Measurements from ENCODE around the gene SNRNP70. TPM values are rescaled to one million over a fixed set of nuclear protein-coding genes. Genes with fewer than 3 reads are reported as not detected.

The SNRNP70 gene
- total and polyA plus RNA-seq, 2 of the 13 experiments (the other 11 are each of a cell fraction or from before 2014, with no cell fraction given) = 150 to 210 TPM

DNA sequence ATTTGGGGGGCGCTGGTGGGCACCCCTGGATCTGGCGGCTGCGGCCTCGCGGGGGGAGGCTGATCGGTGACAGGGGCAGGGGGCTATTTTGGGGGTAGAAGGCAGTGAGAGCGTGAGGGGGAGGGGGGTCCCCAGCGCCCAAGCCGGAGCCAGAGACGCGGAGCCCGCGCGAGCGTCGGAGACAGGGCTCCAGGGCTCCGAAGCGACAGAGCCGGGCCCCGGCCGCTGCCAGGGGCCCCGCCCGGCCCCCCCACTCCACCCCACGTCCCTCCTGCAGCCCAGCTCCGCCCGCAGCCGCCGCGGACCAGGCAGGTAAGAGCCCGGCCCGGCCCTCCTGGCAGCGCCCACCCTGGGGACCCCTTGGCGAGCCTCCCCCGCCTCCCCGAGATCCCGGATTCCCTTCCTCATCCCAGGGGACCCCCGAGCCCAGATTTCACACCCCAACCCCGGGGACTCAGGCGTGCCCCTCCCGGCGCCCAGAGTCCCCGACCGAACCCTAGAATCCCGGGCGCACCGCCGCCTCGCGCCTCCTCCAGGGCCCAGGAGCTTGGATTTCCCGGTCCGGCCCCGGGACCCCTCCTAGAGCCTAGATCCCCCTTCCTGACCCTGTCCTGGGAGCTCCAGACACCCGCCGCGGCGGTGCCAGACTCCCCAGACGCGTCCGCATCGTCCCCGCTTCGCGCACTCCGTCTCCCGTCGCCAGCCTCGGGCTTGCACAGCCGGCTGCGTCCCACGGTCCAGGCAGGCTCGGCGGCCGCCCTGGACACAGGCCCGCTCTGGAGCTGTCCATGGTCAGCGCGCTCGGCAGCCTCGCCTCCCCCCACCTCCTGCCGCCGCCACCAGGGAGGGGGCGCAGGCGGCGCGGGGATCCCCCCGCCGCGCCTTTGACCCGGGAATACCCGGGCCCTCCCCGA is 34.4 kb downstream of the SNRNP70 start, which contains the start of gene PPFIA3 (continued):
- TF ChIP-seq, protein P1, sequence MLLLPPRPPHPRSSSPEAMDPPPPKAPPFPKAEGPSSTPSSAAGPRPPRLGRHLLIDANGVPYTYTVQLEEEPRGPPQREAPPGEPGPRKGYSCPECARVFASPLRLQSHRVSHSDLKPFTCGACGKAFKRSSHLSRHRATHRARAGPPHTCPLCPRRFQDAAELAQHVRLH (CRISPR knock-in tag; IDR thresholded peaks at IDR 0.05; ENCODE audit: borderline replicate concordance, low read depth) = peak; percentile 85; the same call in 1 of the 2 replicates
- TF ChIP-seq, protein P2, sequence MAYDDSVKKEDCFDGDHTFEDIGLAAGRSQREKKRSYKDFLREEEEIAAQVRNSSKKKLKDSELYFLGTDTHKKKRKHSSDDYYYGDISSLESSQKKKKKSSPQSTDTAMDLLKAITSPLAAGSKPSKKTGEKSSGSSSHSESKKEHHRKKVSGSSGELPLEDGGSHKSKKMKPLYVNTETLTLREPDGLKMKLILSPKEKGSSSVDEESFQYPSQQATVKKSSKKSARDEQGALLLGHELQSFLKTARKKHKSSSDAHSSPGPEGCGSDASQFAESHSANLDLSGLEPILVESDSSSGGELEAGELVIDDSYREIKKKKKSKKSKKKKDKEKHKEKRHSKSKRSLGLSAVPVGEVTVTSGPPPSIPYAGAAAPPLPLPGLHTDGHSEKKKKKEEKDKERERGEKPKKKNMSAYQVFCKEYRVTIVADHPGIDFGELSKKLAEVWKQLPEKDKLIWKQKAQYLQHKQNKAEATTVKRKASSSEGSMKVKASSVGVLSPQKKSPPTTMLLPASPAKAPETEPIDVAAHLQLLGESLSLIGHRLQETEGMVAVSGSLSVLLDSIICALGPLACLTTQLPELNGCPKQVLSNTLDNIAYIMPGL (CRISPR knock-in tag; IDR thresholded peaks at IDR 0.05; ENCODE audit: borderline replicate concordance in 1 of 2, low read depth in 1 of 2) = peak; percentile 34 to 57; a peak in 2 of 4 replicates
- TF ChIP-seq TEAD3 (CRISPR knock-in tag; optimal IDR thresholded peaks at IDR 0.05; ENCODE audit: borderline replicate concordance) = peak; percentile 30
- TF ChIP-seq ZNF749 (CRISPR knock-in tag; IDR thresholded peaks at IDR 0.05; ENCODE audit: borderline replicate concordance) = 0 out of 2 replicates have a peak, but pooled peaks have one; percentile 56
- TF ChIP-seq RAD21 (CRISPR knock-in tag; IDR thresholded peaks at IDR 0.05) = no peak
- TF ChIP-seq ZSCAN21 (CRISPR knock-in tag; IDR thresholded peaks at IDR 0.05; ENCODE audit: borderline replicate concordance) = peak; percentile 72; the same call in 1 of the 2 replicates
- TF ChIP-seq FOXA3 (CRISPR knock-in tag; IDR thresholded peaks at IDR 0.05) = peak; percentile 34; the same call in 1 of the 2 replicates
- TF ChIP-seq, protein P3, sequence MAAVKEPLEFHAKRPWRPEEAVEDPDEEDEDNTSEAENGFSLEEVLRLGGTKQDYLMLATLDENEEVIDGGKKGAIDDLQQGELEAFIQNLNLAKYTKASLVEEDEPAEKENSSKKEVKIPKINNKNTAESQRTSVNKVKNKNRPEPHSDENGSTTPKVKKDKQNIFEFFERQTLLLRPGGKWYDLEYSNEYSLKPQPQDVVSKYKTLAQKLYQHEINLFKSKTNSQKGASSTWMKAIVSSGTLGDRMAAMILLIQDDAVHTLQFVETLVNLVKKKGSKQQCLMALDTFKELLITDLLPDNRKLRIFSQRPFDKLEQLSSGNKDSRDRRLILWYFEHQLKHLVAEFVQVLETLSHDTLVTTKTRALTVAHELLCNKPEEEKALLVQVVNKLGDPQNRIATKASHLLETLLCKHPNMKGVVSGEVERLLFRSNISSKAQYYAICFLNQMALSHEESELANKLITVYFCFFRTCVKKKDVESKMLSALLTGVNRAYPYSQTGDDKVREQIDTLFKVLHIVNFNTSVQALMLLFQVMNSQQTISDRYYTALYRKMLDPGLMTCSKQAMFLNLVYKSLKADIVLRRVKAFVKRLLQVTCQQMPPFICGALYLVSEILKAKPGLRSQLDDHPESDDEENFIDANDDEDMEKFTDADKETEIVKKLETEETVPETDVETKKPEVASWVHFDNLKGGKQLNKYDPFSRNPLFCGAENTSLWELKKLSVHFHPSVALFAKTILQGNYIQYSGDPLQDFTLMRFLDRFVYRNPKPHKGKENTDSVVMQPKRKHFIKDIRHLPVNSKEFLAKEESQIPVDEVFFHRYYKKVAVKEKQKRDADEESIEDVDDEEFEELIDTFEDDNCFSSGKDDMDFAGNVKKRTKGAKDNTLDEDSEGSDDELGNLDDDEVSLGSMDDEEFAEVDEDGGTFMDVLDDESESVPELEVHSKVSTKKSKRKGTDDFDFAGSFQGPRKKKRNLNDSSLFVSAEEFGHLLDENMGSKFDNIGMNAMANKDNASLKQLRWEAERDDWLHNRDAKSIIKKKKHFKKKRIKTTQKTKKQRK (IDR thresholded peaks at IDR 0.05; ENCODE audit: low read length) = no peak
- TF ChIP-seq, protein P4, sequence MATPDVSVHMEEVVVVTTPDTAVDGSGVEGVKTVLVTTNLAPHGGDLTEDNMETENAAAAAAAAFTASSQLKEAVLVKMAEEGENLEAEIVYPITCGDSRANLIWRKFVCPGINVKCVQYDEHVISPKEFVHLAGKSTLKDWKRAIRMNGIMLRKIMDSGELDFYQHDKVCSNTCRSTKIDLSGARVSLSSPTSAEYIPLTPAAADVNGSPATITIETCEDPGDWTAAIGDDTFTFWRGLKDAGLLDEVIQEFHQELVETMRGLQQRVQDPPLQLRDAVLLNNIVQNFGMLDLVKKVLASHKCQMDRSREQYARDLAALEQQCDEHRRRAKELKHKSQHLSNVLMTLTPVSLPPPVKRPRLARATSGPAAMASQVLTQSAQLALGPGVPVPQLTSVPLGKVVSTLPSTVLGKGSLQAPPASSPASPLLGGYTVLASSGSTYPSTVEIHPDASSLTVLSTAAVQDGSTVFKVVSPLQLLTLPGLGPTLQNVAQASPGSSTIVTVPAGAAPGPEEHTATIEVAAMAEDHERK (CRISPR knock-in tag; IDR thresholded peaks at IDR 0.05; ENCODE audit: low read depth) = no peak
- no peak for TF ChIP-seq SRSF4 (IDR thresholded peaks at IDR 0.05; ENCODE audit: low read depth, low read length, poor library complexity, severe bottlenecking)
- TF ChIP-seq, protein P5, sequence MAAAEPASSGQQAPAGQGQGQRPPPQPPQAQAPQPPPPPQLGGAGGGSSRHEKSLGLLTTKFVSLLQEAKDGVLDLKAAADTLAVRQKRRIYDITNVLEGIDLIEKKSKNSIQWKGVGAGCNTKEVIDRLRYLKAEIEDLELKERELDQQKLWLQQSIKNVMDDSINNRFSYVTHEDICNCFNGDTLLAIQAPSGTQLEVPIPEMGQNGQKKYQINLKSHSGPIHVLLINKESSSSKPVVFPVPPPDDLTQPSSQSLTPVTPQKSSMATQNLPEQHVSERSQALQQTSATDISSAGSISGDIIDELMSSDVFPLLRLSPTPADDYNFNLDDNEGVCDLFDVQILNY (CRISPR knock-in tag; conservative IDR thresholded peaks at IDR 0.05) = 0 out of 2 replicates have a peak, but pooled peaks have one; percentile 69
- no peak; the same call in 1 of the 2 replicates for TF ChIP-seq SMAD1 (CRISPR knock-in tag; IDR thresholded peaks at IDR 0.05; ENCODE audit: borderline replicate concordance, low read depth)
- peak; percentile 22; the same call in 1 of the 2 replicates for TF ChIP-seq ZMYM3 (CRISPR knock-in tag; IDR thresholded peaks at IDR 0.05)
- TF ChIP-seq THAP11 (CRISPR knock-in tag; IDR thresholded peaks at IDR 0.05) = peak; percentile 74
